Measurements from ENCODE around the gene POU2AF1.

The POU2AF1 gene

DNA sequence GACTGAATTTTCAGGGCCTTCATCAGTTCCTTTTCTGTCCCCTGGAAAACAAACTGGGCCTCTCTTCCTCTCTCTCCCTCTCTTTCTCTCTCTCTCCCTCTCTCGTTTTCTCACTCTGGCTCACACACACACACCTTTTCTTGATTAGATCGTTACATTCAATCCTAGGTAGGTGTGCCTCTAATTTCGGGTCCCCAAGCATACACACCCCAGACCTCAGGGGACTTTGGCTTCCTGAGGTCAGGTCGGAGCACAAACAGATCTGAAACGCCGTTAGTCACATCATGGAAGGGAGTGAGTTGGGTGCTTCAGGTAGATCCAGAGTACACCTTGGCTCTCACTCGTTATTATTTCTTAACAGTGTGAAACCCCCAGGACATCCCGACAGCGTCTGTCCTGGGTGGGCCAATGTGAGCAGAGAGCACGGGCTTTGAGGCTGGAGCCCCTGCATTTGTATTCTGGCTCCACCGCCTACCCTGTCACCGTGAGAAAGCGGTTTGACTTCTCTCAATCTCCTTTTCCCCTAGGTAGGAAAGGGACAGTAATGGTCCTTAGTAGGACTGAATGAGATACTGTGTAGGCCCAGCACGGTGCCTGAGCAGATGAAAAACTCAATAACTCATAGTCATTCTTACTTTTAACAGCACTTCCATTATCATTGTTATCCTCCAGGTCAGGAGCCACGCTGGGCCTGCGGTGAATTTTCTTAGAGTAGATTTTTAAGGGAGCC, 37.3 kb upstream of the POU2AF1 start:
- no peak overlapping the region for H3K4me3 ChIP-seq (ENCODE audit: control insufficient read depth, low read depth, low read length)
- TF ChIP-seq, protein P1, sequence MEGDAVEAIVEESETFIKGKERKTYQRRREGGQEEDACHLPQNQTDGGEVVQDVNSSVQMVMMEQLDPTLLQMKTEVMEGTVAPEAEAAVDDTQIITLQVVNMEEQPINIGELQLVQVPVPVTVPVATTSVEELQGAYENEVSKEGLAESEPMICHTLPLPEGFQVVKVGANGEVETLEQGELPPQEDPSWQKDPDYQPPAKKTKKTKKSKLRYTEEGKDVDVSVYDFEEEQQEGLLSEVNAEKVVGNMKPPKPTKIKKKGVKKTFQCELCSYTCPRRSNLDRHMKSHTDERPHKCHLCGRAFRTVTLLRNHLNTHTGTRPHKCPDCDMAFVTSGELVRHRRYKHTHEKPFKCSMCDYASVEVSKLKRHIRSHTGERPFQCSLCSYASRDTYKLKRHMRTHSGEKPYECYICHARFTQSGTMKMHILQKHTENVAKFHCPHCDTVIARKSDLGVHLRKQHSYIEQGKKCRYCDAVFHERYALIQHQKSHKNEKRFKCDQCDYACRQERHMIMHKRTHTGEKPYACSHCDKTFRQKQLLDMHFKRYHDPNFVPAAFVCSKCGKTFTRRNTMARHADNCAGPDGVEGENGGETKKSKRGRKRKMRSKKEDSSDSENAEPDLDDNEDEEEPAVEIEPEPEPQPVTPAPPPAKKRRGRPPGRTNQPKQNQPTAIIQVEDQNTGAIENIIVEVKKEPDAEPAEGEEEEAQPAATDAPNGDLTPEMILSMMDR (IDR thresholded peaks at IDR 0.05; ENCODE audit: control insufficient read depth, insufficient read depth, low read depth, low read length, missing control alignments), result no peak
- no peak for DNase-seq (ENCODE audit: low read depth)

DNA sequence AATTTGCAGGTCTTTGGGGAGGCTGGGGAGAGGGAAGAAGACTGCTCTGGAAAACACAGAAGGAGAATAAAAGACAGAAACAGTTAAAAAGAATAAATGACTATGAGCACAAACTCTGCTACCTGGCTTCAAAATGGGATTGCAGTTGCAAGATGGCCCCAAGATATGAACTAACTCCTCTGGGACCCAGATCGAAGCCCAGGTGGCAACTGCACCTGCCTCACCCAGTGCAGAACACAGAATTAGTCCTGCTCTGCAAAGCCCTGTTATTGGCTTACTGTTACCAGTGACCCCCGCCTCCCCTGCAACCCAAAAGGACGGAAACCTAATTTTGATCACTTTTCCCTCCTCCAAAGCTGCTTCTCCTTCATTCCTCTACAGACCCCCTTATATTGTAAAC, 35.9 kb upstream of the POU2AF1 start:
- DNase-seq (ENCODE audit: low read depth), result no peak
- TF ChIP-seq, protein P1 (IDR thresholded peaks at IDR 0.05; ENCODE audit: control insufficient read depth, insufficient read depth, low read depth, low read length, missing control alignments), result no peak
- no peak overlapping the region for H3K4me3 ChIP-seq (ENCODE audit: control insufficient read depth, low read depth, low read length)

DNA sequence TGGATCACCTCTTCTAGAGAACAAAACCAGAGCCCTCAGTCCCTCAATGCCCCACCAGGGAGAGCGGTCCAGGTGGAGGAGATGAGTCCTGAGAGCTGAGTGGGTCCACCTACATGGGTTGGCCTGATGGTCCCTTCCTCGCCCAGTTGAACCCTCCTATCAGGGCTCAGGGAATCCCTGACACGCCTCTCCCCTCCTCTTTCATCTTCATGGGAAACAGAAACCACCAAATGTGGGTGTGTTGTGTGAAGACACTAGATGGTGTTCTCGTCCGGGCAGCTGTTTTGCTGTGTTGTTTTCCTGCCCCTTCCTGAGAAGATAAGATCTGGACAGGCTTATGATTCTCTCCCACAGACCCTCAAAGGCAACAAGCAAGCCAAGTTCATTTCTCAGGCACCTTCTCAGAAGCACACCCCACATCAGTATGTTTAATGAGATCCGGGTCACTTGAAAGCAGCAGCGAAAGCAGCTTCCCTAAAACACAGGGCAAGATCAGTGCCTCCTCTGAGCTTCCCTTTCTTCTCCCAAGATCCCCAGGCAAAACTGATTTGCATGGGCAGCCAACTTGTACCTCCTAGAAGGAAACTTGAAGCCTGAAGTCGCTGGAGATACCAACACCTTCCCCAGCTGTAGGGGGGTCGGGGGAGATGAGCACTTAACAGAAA, 35.3 kb upstream of the POU2AF1 start:
- TF ChIP-seq, protein P1 (IDR thresholded peaks at IDR 0.05; ENCODE audit: control insufficient read depth, insufficient read depth, low read depth, low read length, missing control alignments), result no peak
- H3K4me3 ChIP-seq (ENCODE audit: control insufficient read depth, low read depth, low read length), result no peak overlapping the region
- no peak for DNase-seq (ENCODE audit: low read depth)

GRCh38 chr11:111413849-111414248, 34.8 kb upstream of the POU2AF1 start:
- TF ChIP-seq, protein P1 (IDR thresholded peaks at IDR 0.05; ENCODE audit: control insufficient read depth, insufficient read depth, low read depth, low read length, missing control alignments), result no peak
- H3K4me3 ChIP-seq (ENCODE audit: control insufficient read depth, low read depth, low read length), result no peak overlapping the region

GRCh38 chr11:111412293-111412692, 33.2 kb upstream of the POU2AF1 start:
- TF ChIP-seq, protein P1 (IDR thresholded peaks at IDR 0.05; ENCODE audit: control insufficient read depth, insufficient read depth, low read depth, low read length, missing control alignments), result no peak
- no peak for DNase-seq (ENCODE audit: low read depth)
- no peak overlapping the region for H3K4me3 ChIP-seq (ENCODE audit: control insufficient read depth, low read depth, low read length)

More at GRCh38 chr11:111413849-111414248, 34.8 kb upstream of the POU2AF1 start:
- no peak for DNase-seq (ENCODE audit: low read depth)

- no peak for DNase-seq (ENCODE audit: low read depth)
Measured at GRCh38 chr11:111411456-111411855, 32.4 kb upstream of the POU2AF1 start.

More at GRCh38 chr11:111411456-111411855, 32.4 kb upstream of the POU2AF1 start:
- TF ChIP-seq, protein P1 (IDR thresholded peaks at IDR 0.05; ENCODE audit: control insufficient read depth, insufficient read depth, low read depth, low read length, missing control alignments), result no peak
- no peak overlapping the region for H3K4me3 ChIP-seq (ENCODE audit: control insufficient read depth, low read depth, low read length)

Data from AG09309 (cell line).